H1 (cell line): ENCODE measurements around the gene BCL11A. TPM values are rescaled to one million over a fixed set of nuclear protein-coding genes. Genes with fewer than 3 reads are reported as not detected.

Experiments used
- CHD7 ChIP-seq: fragments of 300-600 bp; sonication (generic); IDR thresholded peaks from 2 replicates; pipeline ENCODE4 v1.7.1; 2012; ENCODE audit warnings: low read length, moderate library complexity, mild to moderate bottlenecking, inconsistent platforms; ENCODE audit not compliant: insufficient replicate concordance
- SP1 ChIP-seq: IDR thresholded peaks from 2 replicates; pipeline ENCODE4 v1.6.1; 2011; ENCODE audit warnings: low read depth, low read length
- polyA plus RNA-seq, 7 experiments: library from polyadenylated mRNA; depleted of rRNA in 3 of 7; stranded (reverse) in 5 of 7; unstranded in 2 of 7; fragments of >200 nt in 5 of 7; fragments of 200-250 nt in 2 of 7; gene quantifications; 1 replicate in 5 of 7; 2 replicates in 1 of 7; 4 replicates in 1 of 7; pipeline versions ENCODE4 v1.2.1 to v1.2.3, GENCODE V29; 2011 to 2013; ENCODE audit warnings: missing spikeins in 2 of 7, mixed read lengths in 2 of 7
- total RNA-seq: library from RNA; stranded (reverse); fragmentation: NEBNext Ultra II Directional; extraction: Animal tissue kit (Norgen Biotek cat#: 25700); gene quantifications from 2 replicates; pipeline ENCODE4 v1.2.1, GENCODE V29; 2021

The BCL11A gene
- total and polyA plus RNA-seq, 2 of the 8 experiments (the other 6 are each of a cell fraction or from before 2014, with no cell fraction given), result 11.9 to 59.3 TPM

GRCh38 chr2:60486067-60486466 lies 67.4 kb downstream of the BCL11A start (continued):
- TF ChIP-seq CHD7 (no peak), SP1 (0 out of 2 replicates have a peak, but pooled peaks have one; percentile 55)
